ENCODE measurements around the gene BTF3L4.

DNA sequence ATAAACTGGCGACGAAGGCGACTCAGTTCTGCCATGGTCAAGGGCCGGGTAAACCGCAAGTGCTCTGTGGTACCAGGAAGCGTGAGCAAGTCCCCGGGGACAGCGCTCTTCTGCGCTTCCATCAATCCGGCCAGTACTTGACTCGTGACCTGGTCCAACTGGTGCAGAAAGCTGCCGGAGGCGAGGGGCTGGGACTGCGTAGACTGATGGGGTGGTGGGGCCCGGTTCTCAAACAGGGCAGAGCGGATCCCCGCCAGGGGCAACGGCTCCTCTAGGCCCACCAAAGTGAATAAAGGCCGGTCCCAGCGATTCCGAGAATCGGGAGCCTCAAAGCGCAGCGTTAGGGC lies 23.3 kb upstream of the BTF3L4 start:
- TF ChIP-seq GATA2 (IDR thresholded peaks at IDR 0.05; ENCODE audit: low read depth, low read length), result no peak
- TF ChIP-seq GATA3 (IDR thresholded peaks at IDR 0.05; ENCODE audit: low read depth, low read length), result no peak

Data from SH-SY5Y (cell line).